Embryonic facial prominence (tissue), 1 donor: ENCODE data around the gene USP40.

ENCODE experiments used
- DNase-seq: peaks from one replicate; pipeline ENCODE4 v3.0.0-alpha.2; 2016; ENCODE audit errors: extremely low spot score

The USP40 gene

GRCh38 chr2:233476063-233476410, 90.5 kb downstream of the USP40 start:
- no peak for DNase-seq

GRCh38 chr2:233474308-233475160, 92.0 kb downstream of the USP40 start:
- no peak for DNase-seq

- DNase-seq = no peak
Observed at GRCh38 chr2:233473878-233474277, 92.7 kb downstream of the USP40 start.

- DNase-seq = no peak
Observed at GRCh38 chr2:233473386-233473791, 93.2 kb downstream of the USP40 start.

- no peak for DNase-seq
Observed at GRCh38 chr2:233471291-233472035, 95.1 kb downstream of the USP40 start.

- no peak for DNase-seq
Observed at GRCh38 chr2:233470839-233471238, 95.7 kb downstream of the USP40 start.

GRCh38 chr2:233470011-233470687, 96.4 kb downstream of the USP40 start:
- no peak for DNase-seq

GRCh38 chr2:233469261-233470010, 97.1 kb downstream of the USP40 start:
- no peak for DNase-seq

GRCh38 chr2:233468741-233469110, 97.9 kb downstream of the USP40 start:
- DNase-seq = no peak

GRCh38 chr2:233468047-233468740, 98.4 kb downstream of the USP40 start:
- no peak for DNase-seq

GRCh38 chr2:233466991-233467603, 99.5 kb downstream of the USP40 start:
- no peak for DNase-seq

GRCh38 chr2:233464531-233465240, 101.9 kb downstream of the USP40 start:
- DNase-seq = no peak

GRCh38 chr2:233464056-233464455, 102.5 kb downstream of the USP40 start:
- DNase-seq = no peak

GRCh38 chr2:233463586-233463985, 103.0 kb downstream of the USP40 start:
- DNase-seq = no peak

GRCh38 chr2:233462826-233463470, 103.6 kb downstream of the USP40 start:
- no peak for DNase-seq

- DNase-seq = no peak
Observed at GRCh38 chr2:233462202-233462785, 104.3 kb downstream of the USP40 start.

GRCh38 chr2:233461481-233461891, 105.1 kb downstream of the USP40 start:
- no peak for DNase-seq

- no peak for DNase-seq
Observed at GRCh38 chr2:233460726-233461441, 105.7 kb downstream of the USP40 start.

- DNase-seq = no peak
Observed at GRCh38 chr2:233459426-233459825, 107.2 kb downstream of the USP40 start.
